Iris pigment epithelial cell (primary cell): ENCODE measurements around the gene CCDC83.

ENCODE experiments used
- DNase-seq: peaks from one replicate; pipeline ENCODE4 v3.0.0-alpha.2; 2011; ENCODE audit warnings: low read depth

CCDC83 gene

DNA sequence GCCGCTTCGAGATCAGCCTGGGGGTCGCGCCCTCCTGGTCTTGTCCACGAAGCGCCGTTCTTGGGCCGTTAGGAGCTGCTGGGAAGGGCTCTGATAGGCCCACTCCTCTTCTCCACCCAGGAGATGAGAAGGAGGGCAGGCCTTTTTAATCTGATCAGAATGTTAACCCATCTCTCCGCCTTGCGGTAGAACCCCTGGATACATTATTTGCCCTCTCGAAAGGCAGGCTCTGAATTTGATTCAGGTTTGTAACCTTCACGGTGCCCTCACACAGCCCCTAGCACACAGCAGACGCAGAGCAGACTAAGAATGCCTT, at the start of gene CCDC83:
Gene CCDC83 (plus strand): TSS at position 43 of the 316 bp plus-strand sequence. CDS start 9,741 bp downstream, outside the sequence.
- DNase-seq = no peak

GRCh38 chr11:85805387-85805786, 49.8 kb upstream of the CCDC83 start:
- no peak for DNase-seq

- no peak for DNase-seq
Measured at GRCh38 chr11:85806016-85806415, 49.2 kb upstream of the CCDC83 start.

DNA sequence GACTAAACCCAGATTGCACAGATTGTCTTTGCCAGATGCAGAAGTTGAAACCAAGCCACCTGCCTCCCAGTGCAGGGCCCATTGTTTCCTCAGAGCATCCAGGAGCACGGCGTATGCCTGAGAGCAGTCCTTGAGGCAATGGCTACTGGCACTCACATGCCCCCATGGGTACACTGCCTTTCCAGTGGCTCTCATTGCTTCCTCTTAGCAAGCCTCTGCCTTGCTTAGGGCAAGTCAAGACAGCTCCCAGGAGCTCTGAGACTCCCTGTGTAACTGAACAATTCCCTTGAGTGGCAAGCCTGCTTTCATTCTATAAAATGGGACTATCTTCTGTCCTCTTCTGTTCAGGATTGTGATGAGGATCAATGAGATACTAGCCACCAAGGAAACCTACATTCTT, 48.3 kb upstream of the CCDC83 start:
- no peak for DNase-seq

GRCh38 chr11:85809191-85809590, 46.0 kb upstream of the CCDC83 start:
- DNase-seq = no peak

DNA sequence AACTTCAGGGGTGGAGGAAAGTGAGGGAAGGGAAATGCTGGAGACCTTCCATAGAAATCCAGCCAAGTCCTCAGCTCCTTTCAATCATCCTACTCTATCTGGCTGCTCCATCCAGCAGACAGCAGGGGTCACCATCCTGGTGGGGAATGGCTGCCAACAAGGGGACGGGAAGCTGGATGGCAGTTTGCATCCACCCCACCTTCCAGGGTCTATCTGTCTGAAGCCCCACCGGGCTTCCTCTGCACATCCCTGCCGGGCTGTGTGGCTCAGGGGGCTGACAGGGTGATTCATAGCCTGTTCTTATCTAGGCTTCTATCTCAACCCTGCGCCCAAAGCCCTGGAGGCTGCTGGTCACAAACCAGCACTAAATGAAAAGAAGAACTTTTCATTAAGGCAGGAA, 45.3 kb upstream of the CCDC83 start:
- DNase-seq = peak; percentile 11

GRCh38 chr11:85810521-85810870, 44.7 kb upstream of the CCDC83 start:
- DNase-seq = no peak

GRCh38 chr11:85810871-85811611, 44.1 kb upstream of the CCDC83 start, which contains the start of gene SYTL2:
Gene SYTL2 (minus strand): TSS chr11:85811141. CDS start chr11:85757725, 53,416 bp downstream.
- DNase-seq = peak; percentile 18

DNA sequence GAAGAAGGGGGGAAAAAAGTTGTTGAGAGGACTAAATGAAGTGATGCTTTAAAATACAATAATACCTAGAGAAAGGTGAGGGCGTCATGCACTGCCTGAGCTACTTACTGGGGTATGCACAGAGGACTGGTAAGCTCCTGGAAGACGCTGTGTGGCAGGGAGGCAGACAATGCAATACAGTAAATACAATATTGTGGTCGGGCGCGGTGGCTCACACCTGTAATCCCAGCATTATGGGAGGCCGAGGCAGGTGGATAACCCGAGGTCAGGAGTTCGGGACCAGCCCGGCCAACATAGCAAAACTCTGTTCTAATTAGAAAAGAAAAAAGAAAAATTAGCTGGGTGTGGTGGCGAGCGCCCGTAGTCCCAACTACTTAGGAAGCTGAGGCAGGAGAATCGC, 43.6 kb upstream of the CCDC83 start:
- DNase-seq = no peak

- DNase-seq = no peak
Measured at GRCh38 chr11:85813721-85814120, 41.5 kb upstream of the CCDC83 start.

GRCh38 chr11:85815186-85815931, 39.8 kb upstream of the CCDC83 start:
- DNase-seq = peak; percentile 77

GRCh38 chr11:85819441-85819840, 35.7 kb upstream of the CCDC83 start:
- no peak for DNase-seq

DNA sequence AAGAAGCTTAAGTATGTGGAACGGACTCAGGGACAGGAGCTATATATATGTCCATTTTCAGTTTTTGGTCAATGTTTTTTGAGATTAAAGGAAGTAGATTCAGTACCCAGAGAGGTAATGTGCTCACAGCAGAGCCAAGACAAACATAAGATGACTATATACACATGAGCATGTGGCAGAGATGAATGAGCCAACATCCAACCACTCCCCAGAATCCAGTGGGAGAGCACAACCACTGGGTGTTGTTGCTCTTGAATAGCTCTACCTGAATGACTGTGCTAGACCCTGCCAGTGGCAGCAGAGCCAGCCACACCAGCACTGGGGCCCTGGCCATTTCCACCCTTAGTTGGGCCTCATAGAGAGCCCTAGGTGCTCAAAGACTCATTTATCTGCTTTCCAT, 33.5 kb upstream of the CCDC83 start:
- DNase-seq = peak; percentile 51

DNA sequence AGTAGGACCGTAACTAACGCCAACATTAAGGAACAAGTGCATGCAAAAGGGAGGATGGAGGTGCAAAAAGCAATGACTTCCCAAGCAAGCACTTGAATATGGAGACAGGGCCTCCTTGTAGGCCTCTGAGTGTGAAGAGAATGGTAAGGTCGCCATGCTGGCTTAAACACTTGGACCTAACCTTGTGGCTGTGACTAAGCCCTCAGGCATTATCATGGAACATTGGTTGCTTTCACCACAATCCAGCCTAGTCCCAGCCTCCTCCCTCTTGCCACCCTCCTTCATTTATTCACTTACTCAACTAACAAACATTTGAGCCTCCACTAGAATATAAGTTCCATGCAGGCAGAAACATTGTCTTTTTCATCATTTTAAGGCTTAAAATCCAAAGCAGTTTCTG, 32.4 kb upstream of the CCDC83 start:
- DNase-seq = peak; percentile 61

GRCh38 chr11:85823816-85824215, 31.4 kb upstream of the CCDC83 start:
- DNase-seq = no peak

- no peak for DNase-seq
Measured at GRCh38 chr11:85825616-85826015, 29.6 kb upstream of the CCDC83 start.

DNA sequence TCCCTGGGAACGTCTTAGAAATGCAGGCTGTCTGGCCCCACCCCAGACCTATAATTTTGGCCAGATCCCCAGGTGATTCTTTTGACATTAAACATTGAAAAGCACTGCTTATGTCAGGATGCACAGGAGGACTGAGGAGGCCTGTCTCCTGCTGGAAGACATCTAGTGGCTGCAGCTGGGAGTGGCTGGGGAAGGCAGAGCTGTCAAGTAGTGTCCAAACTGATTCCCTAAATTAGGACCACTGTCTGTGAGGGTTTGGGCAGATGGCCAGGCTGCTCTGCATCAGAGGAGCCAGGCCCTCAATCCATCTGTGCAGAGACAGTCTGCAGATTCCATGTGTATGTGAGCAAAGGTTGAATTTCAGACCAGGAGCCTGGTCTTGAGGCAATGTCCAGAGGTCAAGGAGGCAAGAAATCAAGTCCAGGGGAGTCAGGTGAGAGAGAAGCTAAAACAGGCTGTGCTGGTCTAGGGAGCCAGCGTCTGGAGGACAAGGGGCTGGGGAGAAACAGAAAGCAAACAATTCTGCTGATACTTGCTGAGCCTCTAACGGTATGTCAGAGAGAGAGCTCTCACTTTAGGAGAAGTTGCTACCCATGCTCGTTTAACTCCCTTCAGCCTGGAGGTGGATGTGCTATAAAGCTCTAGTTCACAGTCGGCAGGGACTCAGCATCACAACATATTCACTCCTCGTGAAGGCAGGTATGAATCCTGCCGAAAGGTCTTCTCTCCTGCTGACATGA, 28.9 kb upstream of the CCDC83 start:
- DNase-seq = peak; percentile 38

- peak; percentile 86 for DNase-seq
Measured at GRCh38 chr11:85827748-85828639, 27.2 kb upstream of the CCDC83 start.

DNA sequence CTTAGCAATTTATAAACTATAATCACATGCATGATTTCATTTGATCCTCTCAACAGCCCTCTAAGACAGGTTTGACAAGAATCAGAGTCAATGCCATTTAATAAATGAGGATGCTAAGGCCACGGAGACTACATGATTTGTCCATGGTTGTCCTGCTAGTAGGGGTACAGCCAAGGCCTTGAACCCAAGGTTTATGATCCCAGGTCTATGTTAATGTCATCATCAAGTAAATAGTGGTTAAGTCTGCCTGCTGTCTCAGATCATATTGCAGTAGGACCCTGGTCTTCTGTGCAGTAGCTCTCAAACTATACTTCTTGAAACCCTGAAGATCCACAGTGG, 26.6 kb upstream of the CCDC83 start:
- DNase-seq = no peak

DNA sequence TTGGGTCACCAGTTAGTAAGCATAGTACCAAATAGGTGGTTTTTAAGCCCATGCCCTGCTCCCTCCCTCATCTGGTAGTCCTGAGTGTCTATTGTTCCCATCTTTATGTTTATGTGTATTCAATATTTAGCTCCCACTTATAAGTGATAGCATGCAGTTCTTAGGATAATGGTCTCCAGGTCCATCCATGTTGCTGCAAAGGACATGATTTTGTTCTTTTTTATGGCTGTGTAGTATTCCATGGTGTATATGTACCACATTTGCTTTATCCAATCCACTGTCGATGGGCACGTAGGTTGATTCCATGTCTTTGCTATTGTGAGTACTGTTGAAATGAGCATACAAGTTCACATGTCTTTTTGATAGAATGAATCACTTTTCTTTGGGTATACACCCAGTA, 26.0 kb upstream of the CCDC83 start:
- no peak for DNase-seq

DNA sequence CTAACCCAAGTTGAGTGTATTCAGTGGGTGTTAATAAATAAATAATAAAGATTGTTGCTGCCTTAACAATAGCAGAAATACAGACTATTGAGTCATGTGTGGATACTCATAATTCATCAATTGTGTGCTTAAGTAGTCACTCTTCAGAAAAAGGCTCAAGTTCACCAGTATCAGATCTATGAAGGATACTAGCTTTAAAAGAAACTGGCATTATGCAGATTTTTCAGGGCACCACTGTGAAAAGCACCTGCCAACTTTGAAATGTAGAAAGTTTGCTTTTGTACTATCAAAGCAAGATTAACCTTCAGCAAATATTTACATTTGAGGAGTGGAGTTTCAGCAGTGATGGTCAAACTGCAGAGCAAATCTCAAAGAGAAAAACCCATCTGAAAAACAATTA, 24.1 kb upstream of the CCDC83 start:
- DNase-seq = no peak

- no peak for DNase-seq
Measured at GRCh38 chr11:85835263-85835662, 19.9 kb upstream of the CCDC83 start.
